Astrocyte of the spinal cord (primary cell): ENCODE data around the gene HELZ.

Source experiments
- DNase-seq: peaks from one replicate; pipeline ENCODE4 v3.0.0; 2011; ENCODE audit warnings: low read depth, low spot score
- H3K4me3 ChIP-seq: 2 replicates; pipeline ENCODE4 v1.5.1; 2011; ENCODE audit warnings: low read depth, mild to moderate bottlenecking, low read length, moderate library complexity
- CTCF ChIP-seq: IDR thresholded peaks from 2 replicates; pipeline ENCODE4 v1.5.1; 2012; ENCODE audit warnings: low read depth, mild to moderate bottlenecking, low read length, inconsistent platforms
- in situ Hi-C: cut with HindIII; loops from 2 replicates; pipeline ENCODE4 v1.10.0; 2017; ENCODE audit warnings: low sequenced_read_pairs

The HELZ gene

GRCh38 chr17:67123699-67124098, 121.3 kb downstream of the HELZ start:
- in situ Hi-C loops: no loop called here
- no peak for DNase-seq
- no peak overlapping the region for H3K4me3 ChIP-seq
- TF ChIP-seq CTCF: no peak

- in situ Hi-C loops: no loop called here
- no peak for DNase-seq
- TF ChIP-seq CTCF: no peak
- H3K4me3 ChIP-seq: no peak overlapping the region
Observed at GRCh38 chr17:67121316-67121891, 123.6 kb downstream of the HELZ start.

- TF ChIP-seq CTCF: no peak
- H3K4me3 ChIP-seq: no peak overlapping the region
- no peak for DNase-seq
- in situ Hi-C loops: no loop called here
Observed at GRCh38 chr17:67119102-67119501, 125.9 kb downstream of the HELZ start.

GRCh38 chr17:67116045-67116575, 128.9 kb downstream of the HELZ start:
- no peak for DNase-seq
- H3K4me3 ChIP-seq: no peak overlapping the region
- TF ChIP-seq CTCF: no peak
- in situ Hi-C loops: no loop called here

- no peak overlapping the region for H3K4me3 ChIP-seq
- DNase-seq: no peak
- TF ChIP-seq CTCF: no peak
- in situ Hi-C loops: no loop called here
Observed at GRCh38 chr17:67115401-67115800, 129.6 kb downstream of the HELZ start.

GRCh38 chr17:67113486-67113885, 131.5 kb downstream of the HELZ start:
- DNase-seq: no peak
- in situ Hi-C loops: no loop called here
- H3K4me3 ChIP-seq: no peak overlapping the region
- TF ChIP-seq CTCF: no peak
